Smooth muscle cell (in vitro differentiated cells): ENCODE data around the gene NR2F1-AS1. TPM values are rescaled to one million over a fixed set of nuclear protein-coding genes. Genes with fewer than 3 reads are reported as not detected.
A peak's percentile ranks its signal among the peaks of the same experiment; 100 is the strongest.

Experiments used
- DNase-seq: peaks from one replicate; lab custom pipeline; 2025; ENCODE audit not compliant: unreplicated experiment; lab: John Stamatoyannopoulos, UW
- H2AFZ ChIP-seq: fragments of 200-600 bp; sonication (generic); 2 replicates; pipeline ENCODE4 v1.6.0; 2016; ENCODE audit warnings: antibody characterized with exemption, low read depth, mild to moderate bottlenecking
- H3F3A ChIP-seq: fragments of 200-600 bp; sonication (generic); 2 replicates; pipeline ENCODE4 v1.6.0; 2017; ENCODE audit warnings: antibody characterized with exemption, low read depth
- H3K27ac ChIP-seq: fragments of 200-600 bp; sonication (generic); 2 replicates; pipeline ENCODE4 v1.5.1; 2016; ENCODE audit warnings: low read depth, mild to moderate bottlenecking
- H3K27me3 ChIP-seq: fragments of 200-600 bp; sonication (generic); 2 replicates; pipeline ENCODE4 v1.6.1; 2016; ENCODE audit warnings: low read depth, mild to moderate bottlenecking
- H3K36me3 ChIP-seq: fragments of 200-600 bp; sonication (generic); 2 replicates; pipeline ENCODE4 v1.5.1; 2016; ENCODE audit warnings: low read depth
- H3K4me1 ChIP-seq: fragments of 200-600 bp; sonication (generic); 2 replicates; pipeline ENCODE4 v1.5.1; 2016; ENCODE audit warnings: low read depth
- H3K4me2 ChIP-seq: fragments of 200-600 bp; sonication (generic); 2 replicates; pipeline ENCODE4 v1.6.0; 2016; ENCODE audit warnings: mild to moderate bottlenecking
- H3K4me3 ChIP-seq: fragments of 200-600 bp; sonication (generic); 2 replicates; pipeline ENCODE4 v1.5.1; 2016; ENCODE audit warnings: mild to moderate bottlenecking
- H3K79me2 ChIP-seq: fragments of 200-600 bp; sonication (generic); 2 replicates; pipeline ENCODE4 v1.6.0; 2016; ENCODE audit warnings: low read depth, mild to moderate bottlenecking
- H3K9ac ChIP-seq: fragments of 200-600 bp; sonication (generic); 2 replicates; pipeline ENCODE4 v1.6.0; 2016; ENCODE audit warnings: low read depth
- H3K9me3 ChIP-seq: fragments of 200-600 bp; sonication (generic); replicated peaks from 2 replicates; pipeline ENCODE4 v1.5.1; 2016; ENCODE audit warnings: low read depth
- H4K20me1 ChIP-seq: fragments of 200-600 bp; sonication (generic); 2 replicates; pipeline ENCODE4 v1.6.0; 2016; ENCODE audit warnings: low read depth
- CTCF ChIP-seq: fragments of 200-600 bp; sonication (generic); IDR thresholded peaks from 2 replicates; pipeline ENCODE4 v1.5.1; 2017; ENCODE audit warnings: borderline replicate concordance, mild to moderate bottlenecking, antibody characterized with exemption; ENCODE audit not compliant: insufficient read depth, poor library complexity, severe bottlenecking
- WGBS: methylation state at CpG from one replicate; pipeline ENCODE4 v1.1.7; 2016; ENCODE audit warnings: low lambda C conversion rate; 5-methylcytosine and 5-hydroxymethylcytosine counted together
- polyA plus RNA-seq: library from polyadenylated mRNA; unstranded; fragments of >200 nt; fragmentation: Nextera tagmentation; extraction: Ambion mirVana; gene quantifications from 2 replicates; pipeline ENCODE4 v1.2.1, GENCODE V29; 2016
- total RNA-seq: library from RNA; depleted of rRNA; stranded (reverse); fragments of >200 nt; gene quantifications from 2 replicates; pipeline ENCODE4 v1.2.3, GENCODE V29; 2014

NR2F1-AS1 gene
- total and polyA plus RNA-seq, 2 experiments from 2014 or later = 18.7 to 26.1 TPM

GRCh38 chr5:93599399-93600120 is 18.5 kb upstream of the NR2F1-AS1 start:
- 8% methylated on average over 17 of the region's 17 CpGs for WGBS

DNA sequence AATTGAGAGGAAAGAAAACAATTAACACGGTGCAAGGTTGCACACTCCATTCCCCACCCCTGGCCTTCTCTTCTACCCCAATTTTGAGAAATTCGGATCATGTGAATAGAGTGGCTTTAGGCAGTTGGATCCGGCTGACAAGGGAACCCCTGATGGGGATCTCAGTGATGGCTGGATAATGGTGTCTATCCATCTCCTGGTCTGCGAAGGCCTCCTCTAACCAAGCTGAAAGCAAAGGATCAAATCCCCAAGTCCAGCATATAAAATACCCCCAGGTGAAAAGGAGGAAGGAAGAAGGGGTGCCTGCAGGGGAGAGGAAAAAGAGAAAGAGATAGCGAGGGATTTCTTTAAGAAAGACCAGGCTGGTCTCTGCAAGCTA is 18.0 kb upstream of the NR2F1-AS1 start:
- H3K9ac ChIP-seq = no peak overlapping the region
- H3F3A ChIP-seq = no peaks in the 10 kb centered on the region
- H3K4me2 ChIP-seq = peak overlapping the region; percentile 21
- H3K79me2 ChIP-seq = no peaks in the 10 kb centered on the region
- H3K4me3 ChIP-seq = no peak overlapping the region
- peaks cover 100% of the 10 kb centered on the region for H3K27me3 ChIP-seq
- peaks cover 3% of the 10 kb centered on the region for H3K36me3 ChIP-seq
- 14% methylated on average over 5 of the region's 5 CpGs for WGBS
- DNase-seq = no peak
- H3K4me1 ChIP-seq = peaks cover 35% of the 10 kb centered on the region
- TF ChIP-seq CTCF = no peak
- H4K20me1 ChIP-seq = peaks cover 10% of the 10 kb centered on the region
- H3K9me3 ChIP-seq = no peaks in the 10 kb centered on the region
- H2AFZ ChIP-seq = no peak overlapping the region
- H3K27ac ChIP-seq = no peak overlapping the region

More at GRCh38 chr5:93599399-93600120, 18.5 kb upstream of the NR2F1-AS1 start:
- Histone ChIP-seq H3K36me3 (no peaks in the 10 kb centered on the region), H3K27me3 (peaks cover 100% of the 10 kb centered on the region), H2AFZ (no peak overlapping the region), H3K79me2 (no peaks in the 10 kb centered on the region), H3K9me3 (no peaks in the 10 kb centered on the region), H3F3A (no peaks in the 10 kb centered on the region), H3K4me1 (peaks cover 39% of the 10 kb centered on the region), H3K4me2 (peak overlapping the region; percentile 21), H4K20me1 (peaks cover 4% of the 10 kb centered on the region), H3K4me3 (no peak overlapping the region), H3K9ac (no peak overlapping the region), H3K27ac (no peak overlapping the region)
- DNase-seq = no peak
- no peak for TF ChIP-seq CTCF

DNA sequence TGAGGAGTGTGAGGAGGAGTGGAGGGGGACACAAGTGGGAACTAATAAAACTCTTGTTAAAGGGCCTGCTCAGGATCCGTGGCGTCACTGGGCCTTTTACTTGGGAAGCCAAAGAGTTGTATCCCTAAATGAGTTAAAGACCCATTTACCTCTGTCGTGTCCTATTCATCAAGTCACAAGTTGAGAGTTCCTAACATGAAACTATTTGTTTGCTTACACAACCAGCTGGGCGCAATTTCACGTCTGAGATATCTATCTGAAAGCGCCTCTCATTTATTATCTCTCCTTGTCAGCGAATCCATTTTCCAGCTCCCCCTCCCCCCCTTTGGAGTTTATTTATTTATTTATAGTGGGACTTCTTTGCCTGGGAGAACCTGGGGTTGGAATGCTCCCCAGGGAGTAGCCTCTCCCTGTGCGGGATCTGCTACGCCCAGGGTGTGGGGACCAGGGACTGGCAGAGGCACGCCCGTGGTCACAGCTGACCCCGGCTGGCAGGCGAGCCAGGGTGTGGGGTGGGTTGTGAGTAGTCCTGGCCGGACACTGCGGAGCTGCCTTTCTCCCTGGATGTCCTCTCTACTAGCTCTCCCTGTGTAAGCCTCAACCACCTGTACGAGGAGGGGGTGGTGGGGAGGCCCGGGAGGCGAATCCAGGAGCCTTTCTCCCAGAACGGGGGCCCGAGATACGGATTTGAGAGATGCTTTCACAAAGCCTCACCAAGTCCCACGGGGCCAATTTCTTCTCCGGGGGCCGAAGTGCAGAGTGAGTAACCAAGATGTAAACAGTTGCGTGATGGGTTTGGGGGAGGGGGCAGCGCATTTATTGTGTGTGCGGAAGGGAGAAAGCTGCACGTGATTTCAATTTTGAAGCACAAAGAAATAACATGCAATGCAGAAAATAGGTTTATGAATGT is 17.3 kb upstream of the NR2F1-AS1 start:
- TF ChIP-seq CTCF = no peak
- no peak for DNase-seq
- Histone ChIP-seq H3K9me3 (no peaks in the 10 kb centered on the region), H3K4me3 (no peak overlapping the region), H3K27ac (no peak overlapping the region), H3F3A (no peaks in the 10 kb centered on the region), H2AFZ (no peak overlapping the region), H3K4me2 (no peak overlapping the region), H4K20me1 (peaks cover 16% of the 10 kb centered on the region), H3K9ac (no peak overlapping the region), H3K4me1 (peaks cover 33% of the 10 kb centered on the region), H3K79me2 (no peaks in the 10 kb centered on the region), H3K27me3 (peaks cover 100% of the 10 kb centered on the region), H3K36me3 (peaks cover 5% of the 10 kb centered on the region)
- 11% methylated on average over 27 of the region's 28 CpGs for WGBS
